ENCODE results near the gene UBQLN1. TPM values are rescaled to one million over a fixed set of nuclear protein-coding genes. Genes with fewer than 3 reads are reported as not detected.
A peak's percentile ranks its signal among the peaks of the same experiment; 100 is the strongest.
"Not testable (repeated sequence)": the region's sequence is repeated elsewhere in the genome, so short reads cannot be mapped to it uniquely, and the experiment has no call there.

Gene UBQLN1
- total RNA-seq, 2 donors from 2014 or later = 88.1 to 107 TPM

- H3K9me3 ChIP-seq = no peaks in the 10 kb centered on the region
- H3K4me3 ChIP-seq = peak overlapping the region; percentile 82
- peaks cover 0 to 9% of the 10 kb centered on the region in 2 donors for H3K4me1 ChIP-seq (ENCODE audit: control insufficient read depth in 1 of 2, low read depth in 2 of 2)
- DNase-seq (ENCODE audit: low spot score) (no peak), ATAC-seq (ENCODE audit: insufficient number of reproducible peaks, low FRiP score, low read depth) (no peak)
- H3K36me3 ChIP-seq = peaks cover 4% of the 10 kb centered on the region
- no peaks in the 10 kb centered on the region for H3K27me3 ChIP-seq (replicated peaks; ENCODE audit: insufficient read depth)
- peak overlapping the region; percentile 75 to 83 for H3K27ac ChIP-seq
- no peak for TF ChIP-seq CTCF (IDR thresholded peaks at IDR 0.05)
Measured at GRCh38 chr9:83622433-83622938, 85.3 kb downstream of the UBQLN1 start.

- peaks cover 0 to 9% of the 10 kb centered on the region in 2 donors for H3K4me1 ChIP-seq (ENCODE audit: control insufficient read depth in 1 of 2, low read depth in 2 of 2)
- no peak overlapping the region for H3K4me3 ChIP-seq
- H3K9me3 ChIP-seq = no peaks in the 10 kb centered on the region
- peak; percentile 39 for TF ChIP-seq CTCF (IDR thresholded peaks at IDR 0.05)
- H3K27ac ChIP-seq = no peak overlapping the region
- no peaks in the 10 kb centered on the region for H3K27me3 ChIP-seq (replicated peaks; ENCODE audit: insufficient read depth)
- DNase-seq (ENCODE audit: low spot score) (no peak), ATAC-seq (ENCODE audit: insufficient number of reproducible peaks, low FRiP score, low read depth) (no peak)
- H3K36me3 ChIP-seq = no peaks in the 10 kb centered on the region
Measured at GRCh38 chr9:83620841-83621636, 86.7 kb downstream of the UBQLN1 start.

- no peak for TF ChIP-seq CTCF (IDR thresholded peaks at IDR 0.05)
- no peak overlapping the region for H3K4me3 ChIP-seq
- ATAC-seq (ENCODE audit: insufficient number of reproducible peaks, low FRiP score, low read depth) = no peak
- H3K36me3 ChIP-seq = no peaks in the 10 kb centered on the region
- no peaks in the 10 kb centered on the region for H3K9me3 ChIP-seq
- H3K27me3 ChIP-seq (replicated peaks; ENCODE audit: insufficient read depth) = no peaks in the 10 kb centered on the region
- H3K27ac ChIP-seq = no peak overlapping the region
- no peaks in the 10 kb centered on the region for H3K4me1 ChIP-seq (ENCODE audit: control insufficient read depth in 1 of 2, low read depth in 2 of 2)
- DNase-seq (ENCODE audit: low spot score) = no peak
Measured at GRCh38 chr9:83617299-83617698, 90.5 kb downstream of the UBQLN1 start.

GRCh38 chr9:83613298-83613697 lies 94.5 kb downstream of the UBQLN1 start:
- not testable (repeated sequence) for H3K27ac ChIP-seq; H3K4me1 ChIP-seq (ENCODE audit: control insufficient read depth in 1 of 2, low read depth in 2 of 2); H3K36me3 ChIP-seq; H3K4me3 ChIP-seq; H3K27me3 ChIP-seq (replicated peaks; ENCODE audit: insufficient read depth); ATAC-seq (ENCODE audit: insufficient number of reproducible peaks, low FRiP score, low read depth); DNase-seq (ENCODE audit: low spot score); H3K9me3 ChIP-seq

Other genes with a start within 250 kb of the UBQLN1 start
- 1 to 10 TPM; 5.2 to 6.2 TPM for gene FRMD3, start 169.6 kb downstream of the UBQLN1 start, total RNA-seq
- gene IDNK, start 84.8 kb downstream of the UBQLN1 start, total RNA-seq = 1 to 10 TPM; 1.4 to 2.1 TPM
- gene GKAP1, start 109.8 kb upstream of the UBQLN1 start, total RNA-seq = 1 to 10 TPM; 3.8 to 6.2 TPM
- 1 to 10 TPM; 2.3 to 4.3 TPM for gene KIF27, start 213.5 kb upstream of the UBQLN1 start, total RNA-seq

Data from thoracic aorta (tissue), 2 donors.